ENCODE data around the gene PLA2G4E.

PLA2G4E gene

DNA sequence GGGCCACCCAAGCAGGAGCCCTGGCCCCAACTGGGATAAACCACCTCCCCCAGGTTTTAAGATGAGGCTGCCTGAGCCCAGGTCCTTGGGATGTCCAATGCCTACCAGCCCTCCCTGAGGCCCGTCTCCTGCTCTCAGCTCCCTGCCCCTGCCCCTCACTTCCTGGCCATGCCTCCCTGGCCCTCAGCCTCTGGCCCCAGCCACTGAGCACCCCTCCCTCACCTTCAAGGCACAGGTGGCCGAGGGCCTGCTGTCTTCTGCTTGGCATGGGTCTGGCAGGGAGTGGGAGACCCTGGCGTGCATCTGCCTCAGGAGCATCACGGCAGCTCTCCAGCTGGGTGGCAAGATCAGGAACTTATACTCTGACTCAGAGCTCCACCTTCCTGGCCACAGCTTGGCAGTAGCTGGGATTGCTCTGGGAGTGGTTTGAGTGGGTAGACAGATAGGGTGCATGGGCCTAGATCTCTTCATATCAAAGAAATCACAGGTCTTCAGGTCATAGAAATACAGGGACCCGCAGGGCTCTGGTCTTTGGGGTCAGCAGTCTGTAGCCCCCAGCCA is at the start of gene PLA2G4E:
TSS of gene PLA2G4E (minus strand) at position 330 of the 561 bp plus-strand sequence. CDS start at position 318, 12 bp downstream.
- no peak for DNase-seq (ENCODE audit: low spot score)

DNA sequence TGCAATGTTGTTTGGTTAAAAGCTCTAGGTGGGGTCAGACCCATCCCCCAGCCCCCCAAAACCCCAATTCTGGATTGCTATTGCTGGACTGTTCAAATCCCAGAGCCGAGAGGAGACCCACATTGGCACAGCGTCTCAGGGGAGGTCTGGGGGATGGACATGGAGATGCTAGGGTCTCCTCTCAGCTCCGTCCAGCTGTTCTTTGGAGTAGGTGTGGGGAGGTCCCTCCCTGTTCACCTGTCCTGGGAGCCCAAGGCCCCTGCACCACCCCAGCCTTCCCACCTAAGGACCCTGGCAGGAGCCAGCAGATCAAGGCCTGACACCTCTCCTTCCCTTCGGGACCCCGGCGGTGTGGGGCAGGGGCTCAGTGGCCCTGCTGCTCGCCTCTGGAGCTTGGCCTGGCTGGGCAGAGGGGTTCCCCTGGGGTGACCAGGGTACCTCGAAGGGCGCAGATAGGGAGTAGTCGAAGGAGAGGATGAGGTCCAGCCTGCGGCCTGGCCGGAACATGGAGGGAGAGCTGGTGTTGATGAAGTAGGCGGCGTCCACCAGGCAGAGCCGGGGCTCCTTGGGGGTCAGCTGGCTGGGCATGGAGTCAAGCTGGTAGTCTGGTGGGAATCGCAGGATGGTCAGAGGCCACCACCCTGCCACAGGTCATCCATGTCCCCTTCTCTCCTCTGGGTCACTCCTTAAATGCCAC is 49.6 kb upstream of the PLA2G4E start:
- no peak for DNase-seq (ENCODE audit: low spot score)

- DNase-seq (ENCODE audit: low spot score) = no peak
Observed at GRCh38 chr15:42069496-42070278, 48.8 kb upstream of the PLA2G4E start.

- DNase-seq (ENCODE audit: low spot score) = no peak
Observed at GRCh38 chr15:42069025-42069424, 48.2 kb upstream of the PLA2G4E start.

- DNase-seq (ENCODE audit: low spot score) = no peak
Observed at GRCh38 chr15:42068601-42069000, 47.8 kb upstream of the PLA2G4E start.

DNA sequence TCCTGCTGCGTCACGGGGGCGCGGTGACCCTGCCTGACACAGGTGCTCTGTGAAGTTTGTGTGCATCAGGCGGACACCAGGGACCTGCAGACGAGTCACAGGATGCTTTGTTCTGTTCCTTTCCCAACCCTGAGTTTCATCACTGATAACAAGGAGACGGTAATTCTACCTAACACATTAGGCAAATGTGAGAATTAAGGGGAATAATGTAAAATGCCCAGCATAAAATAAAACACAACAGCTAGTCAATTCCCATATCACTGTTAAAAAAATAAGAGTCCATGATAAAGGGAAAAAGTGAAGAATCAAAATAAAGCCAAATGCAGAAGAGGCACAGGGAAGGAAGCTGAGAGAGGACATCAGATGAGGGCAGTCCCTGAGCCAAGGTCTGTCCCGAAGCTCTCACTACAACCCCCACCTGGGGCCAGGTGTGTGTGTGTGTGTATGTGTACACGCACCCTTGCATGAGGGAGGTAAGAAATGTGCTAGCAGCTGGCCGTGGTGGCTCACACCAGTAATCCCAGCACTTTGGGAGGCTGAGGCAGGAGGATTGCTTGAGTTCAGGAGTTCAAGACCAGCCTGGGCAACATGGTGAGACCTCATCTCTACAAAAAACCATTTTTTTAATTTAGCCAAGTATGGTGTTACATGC is 46.0 kb upstream of the PLA2G4E start:
- no peak for DNase-seq (ENCODE audit: low spot score)

GRCh38 chr15:42065468-42065867 is 44.6 kb upstream of the PLA2G4E start:
- no peak for DNase-seq (ENCODE audit: low spot score)

- peak; percentile 60 for DNase-seq (ENCODE audit: low spot score)
Observed at GRCh38 chr15:42065033-42065432, 44.2 kb upstream of the PLA2G4E start.

DNA sequence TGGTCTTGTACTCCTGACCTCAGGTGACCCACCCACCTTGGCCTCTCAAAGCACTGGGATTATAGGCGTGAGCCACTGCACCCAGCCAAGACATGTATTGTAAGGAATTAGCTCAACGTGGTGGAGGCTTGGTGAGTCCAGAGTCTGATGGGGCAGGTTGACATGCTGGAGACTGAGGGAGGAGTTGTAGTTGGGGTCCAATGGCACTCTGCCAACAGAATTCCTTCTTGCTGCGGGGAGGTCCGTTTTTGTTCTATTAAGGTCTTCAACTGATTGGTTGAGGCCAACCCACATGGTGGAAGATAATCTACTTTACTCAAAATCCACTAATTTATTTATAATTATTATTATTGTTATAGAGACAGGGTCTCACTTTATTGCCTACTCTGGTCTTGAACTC is 43.4 kb upstream of the PLA2G4E start:
- no peak for DNase-seq (ENCODE audit: low spot score)

GRCh38 chr15:42063122-42063848 is 42.4 kb upstream of the PLA2G4E start:
- no peak for DNase-seq (ENCODE audit: low spot score)

DNA sequence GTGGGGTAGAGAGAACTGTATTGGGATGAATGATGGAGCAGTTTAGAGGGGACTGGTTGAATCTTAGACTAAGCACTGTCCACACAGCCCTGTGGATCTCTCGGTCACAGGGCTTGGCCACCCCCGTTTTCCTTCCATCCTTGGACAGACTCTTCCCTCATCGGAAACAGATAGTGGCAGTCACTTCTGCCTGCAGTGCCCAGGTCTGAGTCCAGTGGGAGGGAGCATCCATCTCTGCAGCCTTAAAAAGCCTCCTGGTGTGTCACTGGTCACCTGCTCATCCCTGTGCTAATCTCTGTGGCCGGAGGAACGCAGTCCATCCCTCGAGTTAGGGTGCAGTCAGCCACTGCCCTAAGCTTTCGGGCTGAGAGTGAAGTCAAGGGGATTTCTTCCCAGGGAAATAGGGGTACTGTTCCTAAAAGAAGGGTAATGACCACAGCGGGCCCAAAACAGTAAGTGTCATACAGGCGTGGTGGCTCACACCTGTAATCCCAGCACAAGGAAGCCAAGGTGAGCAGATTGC is 41.5 kb upstream of the PLA2G4E start:
- DNase-seq (ENCODE audit: low spot score) = no peak

DNA sequence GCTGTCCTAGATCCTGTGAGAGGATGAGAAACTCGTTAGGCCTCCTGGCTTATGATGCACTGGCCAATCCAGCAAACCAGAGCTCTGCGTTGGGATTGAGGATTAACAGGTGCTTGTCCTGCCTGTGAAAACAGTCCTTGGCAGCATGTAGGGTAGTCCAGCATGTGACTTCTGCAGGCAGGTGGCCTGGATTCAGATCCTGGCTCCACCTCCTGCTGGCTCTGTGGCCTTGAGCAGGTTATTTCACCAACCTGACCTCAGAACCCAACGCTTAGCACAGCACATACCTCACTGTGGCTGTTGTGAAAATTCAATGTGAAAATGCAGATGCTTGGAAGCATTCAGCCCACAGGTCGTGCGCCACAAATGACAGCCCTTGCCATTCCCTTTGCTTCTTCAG is 40.0 kb upstream of the PLA2G4E start:
- no peak for DNase-seq (ENCODE audit: low spot score)

- DNase-seq (ENCODE audit: low spot score) = no peak
Observed at GRCh38 chr15:42060477-42060763, 39.6 kb upstream of the PLA2G4E start.

- DNase-seq (ENCODE audit: low spot score) = no peak
Observed at GRCh38 chr15:42059661-42060476, 39.0 kb upstream of the PLA2G4E start.

DNA sequence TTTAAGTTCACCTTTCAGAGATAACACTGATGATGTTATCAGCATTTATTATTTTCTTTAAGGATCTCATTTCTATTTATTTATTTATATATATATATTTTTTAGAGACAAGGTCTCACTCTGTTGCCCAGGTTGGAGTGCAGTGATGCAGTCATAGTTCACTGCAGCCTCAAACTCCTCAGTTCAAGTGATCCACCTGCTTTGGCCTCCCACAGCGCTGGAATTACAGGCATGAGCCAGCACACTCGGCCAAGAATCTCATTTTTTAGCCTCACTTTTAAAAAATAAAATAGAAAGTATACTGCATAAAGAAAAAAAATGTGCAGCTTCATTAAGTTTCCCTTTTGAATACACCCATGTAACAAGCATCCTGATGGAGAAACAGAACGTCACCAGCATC is 37.9 kb upstream of the PLA2G4E start:
- no peak for DNase-seq (ENCODE audit: low spot score)

- no peak for DNase-seq (ENCODE audit: low spot score)
Observed at GRCh38 chr15:42057799-42058646, 37.2 kb upstream of the PLA2G4E start.

DNA sequence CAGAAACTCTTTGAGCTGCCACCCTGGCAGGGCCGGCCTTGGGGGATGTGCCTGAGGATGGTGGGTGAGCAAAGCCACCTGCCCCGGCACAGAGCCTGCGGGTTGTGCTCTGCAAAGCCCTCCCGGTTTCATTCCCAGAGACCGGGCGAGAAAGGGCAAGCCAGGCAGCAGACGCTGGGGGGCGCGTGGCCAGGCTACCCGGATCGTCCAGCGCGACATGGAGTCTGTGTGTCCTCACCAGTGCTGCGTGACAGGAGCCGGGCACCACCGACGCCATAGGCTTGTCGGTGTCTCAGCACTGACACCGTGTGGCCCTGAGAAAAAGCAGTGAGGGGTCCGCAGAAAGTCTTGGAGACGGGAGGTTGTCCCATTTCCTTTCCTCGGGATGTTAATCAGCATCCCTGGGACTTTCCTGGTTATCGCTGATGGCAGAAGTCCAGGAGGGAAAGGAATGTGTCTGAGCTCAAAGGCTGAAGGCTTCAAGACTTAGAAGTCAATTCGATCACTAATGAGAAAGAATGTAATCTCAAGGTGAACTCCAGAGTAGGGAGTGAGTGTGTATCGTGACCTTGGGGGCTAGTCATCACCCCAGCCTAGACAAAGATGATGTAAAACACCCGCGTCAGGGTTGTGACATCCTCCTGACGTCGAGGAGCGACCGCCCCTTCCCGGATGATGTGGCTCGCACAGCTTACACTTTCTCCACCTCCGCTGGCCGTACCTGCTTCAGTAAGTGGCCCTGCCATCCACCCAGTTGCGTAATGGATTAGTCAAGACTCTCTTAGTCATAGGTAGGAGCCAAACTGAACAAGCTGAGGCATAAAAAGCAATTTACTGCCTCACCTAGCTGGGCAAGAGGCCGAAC is 36.3 kb upstream of the PLA2G4E start:
- DNase-seq (ENCODE audit: low spot score) = peak; percentile 93

DNA sequence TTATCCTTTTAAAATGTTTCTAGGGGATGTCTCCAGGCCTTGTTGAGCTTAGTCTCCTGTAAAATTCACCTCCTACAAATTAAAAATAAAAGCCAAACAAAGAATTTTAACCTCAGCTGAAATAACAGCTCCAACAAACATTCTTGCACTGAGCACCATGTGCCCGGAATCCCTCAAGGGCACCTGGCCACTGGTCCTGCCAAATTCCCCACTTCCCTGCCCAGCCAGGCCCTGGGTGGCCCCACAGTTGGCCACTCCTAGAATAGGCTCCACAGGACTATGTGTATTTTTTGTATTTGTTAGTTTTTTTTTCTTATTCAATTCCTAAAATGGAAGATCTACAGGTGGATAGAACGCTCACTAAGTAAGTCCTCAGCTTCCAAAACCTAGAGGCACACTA is 33.1 kb upstream of the PLA2G4E start:
- DNase-seq (ENCODE audit: low spot score) = no peak

DNA sequence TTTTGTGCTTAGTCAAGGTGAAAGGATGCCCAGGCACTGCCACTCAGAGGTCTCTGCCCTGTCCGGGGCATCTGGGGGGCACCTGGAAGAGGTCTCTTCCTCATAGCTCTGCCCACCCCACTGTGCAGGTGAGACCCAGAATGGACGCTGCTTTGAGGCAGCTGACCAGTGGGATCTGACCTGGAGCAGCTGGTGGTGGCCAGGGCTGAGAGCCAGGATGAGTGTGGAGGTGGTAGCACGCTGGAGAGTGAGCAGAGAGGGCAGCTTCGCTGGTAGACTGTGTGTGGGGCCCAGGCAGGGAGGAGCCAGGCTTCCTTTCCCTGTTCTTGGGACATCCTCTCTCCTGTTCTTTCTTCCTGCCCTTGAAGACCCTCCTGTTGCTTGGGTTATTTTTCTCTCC is 32.2 kb upstream of the PLA2G4E start:
- DNase-seq (ENCODE audit: low spot score) = no peak

Measured in SW480 (cell line).